Measurements from ENCODE around the gene PTPRU.

DNA sequence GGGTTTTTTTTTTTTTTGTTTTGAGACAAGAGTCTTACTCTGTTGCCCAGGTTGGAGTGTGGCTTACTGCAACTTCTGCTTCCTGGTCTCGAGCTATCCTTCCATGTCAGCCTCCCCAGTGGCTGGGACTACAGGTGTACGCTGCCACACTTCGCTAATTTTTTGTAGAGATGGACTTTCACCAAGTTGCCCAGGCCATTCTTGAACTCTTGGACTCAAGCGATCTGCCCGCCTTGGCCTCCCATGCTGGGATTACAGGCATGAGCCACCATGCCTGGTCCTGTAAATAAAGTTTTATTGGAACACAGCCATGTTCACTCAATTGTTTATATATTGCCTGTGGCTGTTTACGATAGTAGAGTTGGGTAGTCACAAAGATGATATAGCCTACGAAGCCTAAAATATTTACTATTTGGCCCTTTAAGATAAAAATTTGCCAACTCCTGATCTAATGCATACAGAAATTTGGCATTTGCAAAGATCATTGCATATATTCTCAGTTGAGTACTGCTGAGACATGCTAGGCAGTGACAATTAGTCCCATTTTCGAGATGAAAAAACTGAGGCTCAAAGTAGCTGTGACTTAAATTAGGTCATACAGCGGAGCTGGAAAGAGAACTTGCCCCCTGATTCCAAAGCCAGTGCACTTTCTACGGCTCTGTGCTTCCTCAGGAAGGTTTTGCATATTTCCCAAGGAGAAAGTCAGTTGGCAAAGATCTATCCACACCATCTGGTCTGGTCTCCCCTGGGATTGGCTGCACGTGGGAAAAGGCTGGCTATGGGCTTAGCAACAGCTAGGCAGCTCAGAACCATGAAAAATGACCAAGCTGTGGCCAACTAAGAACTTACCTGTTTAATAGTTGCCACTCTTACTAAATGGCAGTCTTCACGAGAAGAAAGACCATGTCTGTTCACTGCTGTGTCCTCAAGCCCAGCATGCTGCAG lies 25.0 kb upstream of the PTPRU start:
- TF ChIP-seq, protein P1, sequence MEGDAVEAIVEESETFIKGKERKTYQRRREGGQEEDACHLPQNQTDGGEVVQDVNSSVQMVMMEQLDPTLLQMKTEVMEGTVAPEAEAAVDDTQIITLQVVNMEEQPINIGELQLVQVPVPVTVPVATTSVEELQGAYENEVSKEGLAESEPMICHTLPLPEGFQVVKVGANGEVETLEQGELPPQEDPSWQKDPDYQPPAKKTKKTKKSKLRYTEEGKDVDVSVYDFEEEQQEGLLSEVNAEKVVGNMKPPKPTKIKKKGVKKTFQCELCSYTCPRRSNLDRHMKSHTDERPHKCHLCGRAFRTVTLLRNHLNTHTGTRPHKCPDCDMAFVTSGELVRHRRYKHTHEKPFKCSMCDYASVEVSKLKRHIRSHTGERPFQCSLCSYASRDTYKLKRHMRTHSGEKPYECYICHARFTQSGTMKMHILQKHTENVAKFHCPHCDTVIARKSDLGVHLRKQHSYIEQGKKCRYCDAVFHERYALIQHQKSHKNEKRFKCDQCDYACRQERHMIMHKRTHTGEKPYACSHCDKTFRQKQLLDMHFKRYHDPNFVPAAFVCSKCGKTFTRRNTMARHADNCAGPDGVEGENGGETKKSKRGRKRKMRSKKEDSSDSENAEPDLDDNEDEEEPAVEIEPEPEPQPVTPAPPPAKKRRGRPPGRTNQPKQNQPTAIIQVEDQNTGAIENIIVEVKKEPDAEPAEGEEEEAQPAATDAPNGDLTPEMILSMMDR (IDR thresholded peaks at IDR 0.05): no peak
- TF ChIP-seq POLR2AphosphoS5 (IDR thresholded peaks at IDR 0.05) (no peak), EP300 (IDR thresholded peaks at IDR 0.05; ENCODE audit: low read depth) (no peak), POLR2A (IDR thresholded peaks at IDR 0.05) (no peak)

Data from transverse colon (tissue), 4 donors.